Stomach (tissue), 4 donors: ENCODE data around the gene OAF.

ENCODE experiments used
- POLR2AphosphoS5 ChIP-seq, 3 donors: sonication (generic); formaldehyde crosslinking; IDR thresholded peaks; one replicate each; pipeline ENCODE4 v1.6.1; 2016; ENCODE audit warnings: antibody characterized with exemption in 3 of 3
- TF ChIP-seq, protein P1 (sequence below), 7 experiments: fragments of 450-650 bp in 4 of 7; fragments of 200-600 bp in 3 of 7; sonication (generic) in 3 of 7; IDR thresholded peaks; one replicate each; pipeline ENCODE4 v1.5.1; 2016 to 2019; ENCODE audit warnings: antibody characterized with exemption in 7 of 7, control low read depth in 2 of 7, mild to moderate bottlenecking in 1 of 7

DNA sequence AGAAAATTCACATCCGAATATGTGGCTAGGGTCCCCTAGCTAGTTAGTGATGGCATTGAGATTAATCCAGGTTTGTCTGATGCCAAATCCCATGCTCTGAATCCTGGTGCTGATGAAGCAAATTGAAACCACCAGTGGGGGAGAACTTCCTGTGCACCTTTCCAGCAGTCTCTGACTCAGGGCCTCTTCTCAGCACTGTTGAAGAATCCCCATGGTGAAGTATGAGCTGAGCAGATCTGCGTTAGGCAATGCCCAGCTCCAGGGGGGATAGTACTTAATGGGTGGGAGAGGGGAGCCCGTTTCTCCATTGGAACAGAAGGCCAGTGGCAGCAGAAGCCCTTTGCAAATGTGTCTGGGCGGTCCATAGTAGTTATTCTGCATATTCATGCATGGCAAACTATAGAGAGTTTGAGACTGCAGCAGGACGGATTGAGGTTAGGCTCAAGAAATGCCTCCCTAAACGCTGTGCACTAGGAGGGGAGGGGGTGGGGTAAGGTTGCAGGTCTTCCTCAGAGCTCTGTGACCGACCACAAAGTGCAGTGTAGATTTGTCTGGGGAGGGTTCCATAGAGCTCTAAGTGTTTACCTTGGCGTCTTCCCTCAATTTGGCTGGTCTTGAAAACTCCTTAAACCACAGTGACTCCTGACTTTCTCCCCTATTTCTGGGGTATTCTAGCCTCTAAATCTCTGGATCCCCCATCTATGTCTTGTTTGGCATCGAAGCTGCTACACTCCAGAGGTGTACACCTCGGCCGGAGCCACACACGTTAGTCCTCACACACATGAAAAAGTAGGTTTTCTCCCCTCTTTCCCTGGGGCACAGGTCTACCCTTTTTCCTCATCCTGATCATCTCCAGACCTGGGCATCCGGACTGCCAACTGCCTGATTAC is 33.9 kb downstream of the OAF start:
- TF ChIP-seq, protein P1, sequence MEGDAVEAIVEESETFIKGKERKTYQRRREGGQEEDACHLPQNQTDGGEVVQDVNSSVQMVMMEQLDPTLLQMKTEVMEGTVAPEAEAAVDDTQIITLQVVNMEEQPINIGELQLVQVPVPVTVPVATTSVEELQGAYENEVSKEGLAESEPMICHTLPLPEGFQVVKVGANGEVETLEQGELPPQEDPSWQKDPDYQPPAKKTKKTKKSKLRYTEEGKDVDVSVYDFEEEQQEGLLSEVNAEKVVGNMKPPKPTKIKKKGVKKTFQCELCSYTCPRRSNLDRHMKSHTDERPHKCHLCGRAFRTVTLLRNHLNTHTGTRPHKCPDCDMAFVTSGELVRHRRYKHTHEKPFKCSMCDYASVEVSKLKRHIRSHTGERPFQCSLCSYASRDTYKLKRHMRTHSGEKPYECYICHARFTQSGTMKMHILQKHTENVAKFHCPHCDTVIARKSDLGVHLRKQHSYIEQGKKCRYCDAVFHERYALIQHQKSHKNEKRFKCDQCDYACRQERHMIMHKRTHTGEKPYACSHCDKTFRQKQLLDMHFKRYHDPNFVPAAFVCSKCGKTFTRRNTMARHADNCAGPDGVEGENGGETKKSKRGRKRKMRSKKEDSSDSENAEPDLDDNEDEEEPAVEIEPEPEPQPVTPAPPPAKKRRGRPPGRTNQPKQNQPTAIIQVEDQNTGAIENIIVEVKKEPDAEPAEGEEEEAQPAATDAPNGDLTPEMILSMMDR (IDR thresholded peaks at IDR 0.05): no peak
- TF ChIP-seq POLR2AphosphoS5 (IDR thresholded peaks at IDR 0.05): no peak
